HCT116 (cell line): ENCODE measurements around the gene ACOXL.

ENCODE experiments used
- ELF1 ChIP-seq: IDR thresholded peaks from 2 replicates; pipeline ENCODE4 v1.6.1; 2012; ENCODE audit warnings: low read depth, borderline replicate concordance
- EZH2 ChIP-seq: fragments of 200-600 bp; sonication (generic); IDR thresholded peaks from 2 replicates; pipeline ENCODE4 v1.6.1; 2017; ENCODE audit warnings: antibody characterized with exemption, mixed run types
- POLR2A ChIP-seq: IDR thresholded peaks from 2 replicates; pipeline ENCODE4 v1.7.0; 2011; ENCODE audit warnings: borderline replicate concordance; ENCODE audit not compliant: insufficient read depth, insufficient read length; ENCODE audit errors: extremely low read depth
- TCF7L2 ChIP-seq: IDR thresholded peaks from 2 replicates; pipeline ENCODE4 v1.7.0; 2011; ENCODE audit warnings: borderline replicate concordance, inconsistent platforms; ENCODE audit not compliant: insufficient read depth, insufficient read length; ENCODE audit errors: extremely low read depth

DNA sequence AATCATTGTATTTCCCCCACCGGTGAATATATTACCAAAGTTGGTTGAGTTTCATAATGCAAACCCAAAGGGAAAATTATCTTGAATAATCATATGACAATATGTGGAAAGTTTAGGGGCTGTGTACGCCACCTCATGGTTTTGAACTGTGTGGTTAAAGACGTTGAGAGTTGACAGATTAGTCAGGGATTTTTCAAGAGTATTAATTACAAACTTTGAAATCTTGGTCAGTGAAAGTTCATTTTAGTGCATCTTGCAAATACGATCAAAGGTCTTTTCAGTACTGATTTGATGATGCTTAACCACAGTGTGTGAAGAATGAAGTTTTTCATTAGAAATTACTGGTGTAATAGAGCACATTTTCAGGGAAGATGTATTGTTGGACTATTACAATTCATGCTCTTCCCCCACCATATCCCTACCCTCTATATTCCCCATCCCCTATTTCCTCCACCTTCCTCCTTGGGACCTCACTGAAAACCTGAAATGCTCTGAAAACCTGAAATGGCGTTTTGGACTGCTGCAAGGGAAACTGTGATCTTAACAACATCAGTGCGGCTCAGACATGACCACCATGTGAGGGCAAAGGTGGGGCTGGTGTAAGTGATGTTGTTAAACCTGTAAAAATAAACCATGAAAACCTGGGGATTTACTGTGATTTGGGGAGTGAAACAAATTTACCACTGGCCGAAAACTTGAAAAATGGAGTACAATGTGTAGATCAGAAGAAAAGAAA is 383.8 kb downstream of the ACOXL start:
- no peak for TF ChIP-seq POLR2A
- no peak for TF ChIP-seq TCF7L2
- TF ChIP-seq ELF1: no peak
- no peak for TF ChIP-seq EZH2
